ENCODE results near the gene ZFAND3.

Gene ZFAND3

DNA sequence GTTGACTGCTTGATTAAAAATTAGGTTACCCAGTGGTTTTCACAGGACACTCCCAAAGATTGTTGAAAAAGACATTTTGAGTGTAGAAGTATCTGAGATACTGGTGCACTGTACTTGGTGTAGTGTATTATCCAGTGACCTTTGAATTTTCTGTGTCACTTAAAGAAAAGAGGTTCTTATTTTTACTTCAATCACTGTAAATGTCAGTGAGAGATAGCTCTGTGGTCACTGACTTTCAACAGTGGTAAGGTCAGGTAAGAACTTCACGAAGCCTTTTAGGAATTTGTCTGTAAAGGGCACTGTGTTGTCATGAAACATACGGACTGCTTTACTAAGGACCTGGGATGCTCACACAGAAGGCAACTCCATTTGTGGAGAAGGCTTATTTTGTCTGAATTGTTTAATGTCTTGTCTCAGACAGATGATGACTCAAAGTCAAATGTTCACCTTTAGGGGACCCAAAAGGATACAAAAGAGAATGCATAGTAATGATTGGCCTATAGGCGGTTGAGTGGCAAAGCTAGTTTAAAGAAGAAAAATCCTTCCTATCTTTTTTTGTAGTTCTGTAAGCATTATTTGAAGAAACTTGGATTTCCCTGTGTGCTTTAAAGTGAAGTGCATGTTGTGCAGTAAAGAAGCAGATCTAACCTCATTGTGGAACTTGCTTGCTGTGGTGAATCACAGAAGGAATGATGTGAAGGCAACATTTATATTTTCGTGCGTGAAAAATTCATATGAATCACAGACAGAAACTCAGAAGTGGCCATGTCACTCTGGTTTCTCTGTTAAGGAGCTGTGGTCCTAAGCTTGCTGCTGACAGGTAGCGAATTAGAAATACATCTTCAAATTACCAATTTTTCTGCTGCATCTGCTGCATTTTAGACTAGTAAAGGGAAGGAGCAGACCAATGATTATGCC is 47.3 kb downstream of the ZFAND3 start:
- Histone ChIP-seq H3K9me3 (ENCODE audit: control insufficient read depth, low read length) (no peaks in the 10 kb centered on the region), H3K27ac (ENCODE audit: low read depth, low read length, severe bottlenecking) (no peak overlapping the region)
- 89 to 98% methylated on average over 4 to 5 of the region's 6 CpGs for WGBS, 2 experiments (ENCODE audit: insufficient coverage in 2 of 2)

GRCh38 chr6:37867756-37868446 is 48.4 kb downstream of the ZFAND3 start:
- peaks cover 4% of the 10 kb centered on the region for H3K4me1 ChIP-seq (ENCODE audit: control insufficient read depth, insufficient read depth, low read length, poor library complexity, severe bottlenecking)
- no peaks in the 10 kb centered on the region for H3K9me3 ChIP-seq (ENCODE audit: control insufficient read depth, low read length)
- no peak overlapping the region for H3K27ac ChIP-seq (ENCODE audit: low read depth, low read length, severe bottlenecking)
- no peak overlapping the region for H3K4me3 ChIP-seq (ENCODE audit: extremely low read depth, insufficient read depth, low read length, poor library complexity, severe bottlenecking)
- no CpG with 5 or more reads among the region's 1 CpG for WGBS, 2 experiments (ENCODE audit: insufficient coverage in 2 of 2)
- peaks cover 7% of the 10 kb centered on the region for H3K36me3 ChIP-seq (ENCODE audit: control insufficient read depth, insufficient read depth, low read length)

More for the DNA sequence above, 47.3 kb downstream of the ZFAND3 start:
- peaks cover 7% of the 10 kb centered on the region for H3K36me3 ChIP-seq (ENCODE audit: control insufficient read depth, insufficient read depth, low read length)
- peaks cover 4% of the 10 kb centered on the region for H3K4me1 ChIP-seq (ENCODE audit: control insufficient read depth, insufficient read depth, low read length, poor library complexity, severe bottlenecking)
- no peak overlapping the region for H3K4me3 ChIP-seq (ENCODE audit: extremely low read depth, insufficient read depth, low read length, poor library complexity, severe bottlenecking)

GRCh38 chr6:37868447-37868825 is 48.9 kb downstream of the ZFAND3 start:
- Histone ChIP-seq H3K4me3 (ENCODE audit: extremely low read depth, insufficient read depth, low read length, poor library complexity, severe bottlenecking) (no peak overlapping the region), H3K9me3 (ENCODE audit: control insufficient read depth, low read length) (no peaks in the 10 kb centered on the region), H3K36me3 (ENCODE audit: control insufficient read depth, insufficient read depth, low read length) (peaks cover 1% of the 10 kb centered on the region), H3K4me1 (ENCODE audit: control insufficient read depth, insufficient read depth, low read length, poor library complexity, severe bottlenecking) (peaks cover 4% of the 10 kb centered on the region), H3K27ac (ENCODE audit: low read depth, low read length, severe bottlenecking) (no peak overlapping the region)
- 85 to 96% methylated on average over 3 of the region's 4 CpGs for WGBS, 2 experiments (ENCODE audit: insufficient coverage in 2 of 2)

DNA sequence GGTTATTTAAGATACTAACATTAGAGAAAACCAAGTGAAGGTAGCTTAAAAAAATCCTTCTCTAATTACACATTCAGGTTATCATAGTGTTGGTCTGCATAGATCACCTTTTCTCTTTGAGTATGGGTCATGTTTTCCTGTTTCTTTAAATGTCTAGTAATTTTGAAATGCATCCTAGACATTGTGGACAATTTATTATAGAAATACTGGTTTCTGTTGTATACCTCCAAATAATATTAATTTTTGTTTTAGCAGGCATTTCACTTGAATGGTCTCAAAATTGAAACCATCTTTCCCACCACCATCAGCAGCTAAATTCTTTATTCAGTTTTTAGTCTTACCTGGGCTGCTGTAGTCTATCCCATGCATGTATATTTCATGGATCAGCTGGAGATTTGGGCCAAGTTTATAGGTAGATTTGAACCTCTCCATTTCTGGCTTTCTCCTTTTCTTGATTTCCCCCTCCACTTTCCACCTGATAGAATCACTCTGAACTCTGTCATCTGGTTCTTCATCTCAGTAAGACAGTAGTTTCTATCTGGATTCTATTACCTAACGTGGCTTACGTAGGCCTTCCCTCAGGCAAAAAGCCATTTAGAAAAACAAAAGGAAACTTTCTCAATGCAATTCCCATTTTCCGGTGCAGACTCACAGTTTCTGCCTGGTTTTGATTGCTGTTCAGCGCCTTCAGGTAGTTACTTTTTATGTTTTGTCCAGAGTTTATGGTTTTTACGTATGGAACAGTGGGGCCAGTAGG is 52.3 kb downstream of the ZFAND3 start:
- H3K27ac ChIP-seq (ENCODE audit: low read depth, low read length, severe bottlenecking): no peak overlapping the region
- no peaks in the 10 kb centered on the region for H3K36me3 ChIP-seq (ENCODE audit: control insufficient read depth, insufficient read depth, low read length)
- H3K4me3 ChIP-seq (ENCODE audit: extremely low read depth, insufficient read depth, low read length, poor library complexity, severe bottlenecking): no peak overlapping the region
- 85 to 86% methylated on average over 3 to 4 of the region's 5 CpGs for WGBS, 2 experiments (ENCODE audit: insufficient coverage in 2 of 2)
- peaks cover 4% of the 10 kb centered on the region for H3K4me1 ChIP-seq (ENCODE audit: control insufficient read depth, insufficient read depth, low read length, poor library complexity, severe bottlenecking)
- H3K9me3 ChIP-seq (ENCODE audit: control insufficient read depth, low read length): no peaks in the 10 kb centered on the region

GRCh38 chr6:37872373-37872745 is 52.8 kb downstream of the ZFAND3 start:
- H3K4me3 ChIP-seq (ENCODE audit: extremely low read depth, insufficient read depth, low read length, poor library complexity, severe bottlenecking): no peak overlapping the region
- no peaks in the 10 kb centered on the region for H3K9me3 ChIP-seq (ENCODE audit: control insufficient read depth, low read length)
- H3K36me3 ChIP-seq (ENCODE audit: control insufficient read depth, insufficient read depth, low read length): no peaks in the 10 kb centered on the region
- peaks cover 4% of the 10 kb centered on the region for H3K4me1 ChIP-seq (ENCODE audit: control insufficient read depth, insufficient read depth, low read length, poor library complexity, severe bottlenecking)
- WGBS, 2 experiments (ENCODE audit: insufficient coverage in 2 of 2): 100% methylated on average over 1 of the region's 2 CpGs; no CpG with 5 or more reads in 1 of the 2 experiments
- no peak overlapping the region for H3K27ac ChIP-seq (ENCODE audit: low read depth, low read length, severe bottlenecking)

GRCh38 chr6:37874726-37875125 is 55.2 kb downstream of the ZFAND3 start:
- 100% methylated on average over 1 of the region's 3 CpGs; no CpG with 5 or more reads in 1 of the 2 experiments for WGBS, 2 experiments (ENCODE audit: insufficient coverage in 2 of 2)
- H3K9me3 ChIP-seq (ENCODE audit: control insufficient read depth, low read length): no peaks in the 10 kb centered on the region
- H3K4me3 ChIP-seq (ENCODE audit: extremely low read depth, insufficient read depth, low read length, poor library complexity, severe bottlenecking): no peak overlapping the region
- no peaks in the 10 kb centered on the region for H3K36me3 ChIP-seq (ENCODE audit: control insufficient read depth, insufficient read depth, low read length)
- H3K4me1 ChIP-seq (ENCODE audit: control insufficient read depth, insufficient read depth, low read length, poor library complexity, severe bottlenecking): no peaks in the 10 kb centered on the region
- no peak overlapping the region for H3K27ac ChIP-seq (ENCODE audit: low read depth, low read length, severe bottlenecking)

GRCh38 chr6:37875561-37876309 is 56.2 kb downstream of the ZFAND3 start:
- no peaks in the 10 kb centered on the region for H3K36me3 ChIP-seq (ENCODE audit: control insufficient read depth, insufficient read depth, low read length)
- no peaks in the 10 kb centered on the region for H3K4me1 ChIP-seq (ENCODE audit: control insufficient read depth, insufficient read depth, low read length, poor library complexity, severe bottlenecking)
- H3K27ac ChIP-seq (ENCODE audit: low read depth, low read length, severe bottlenecking): no peak overlapping the region
- WGBS, 2 experiments (ENCODE audit: insufficient coverage in 2 of 2): 88 to 100% methylated on average over 1 to 2 of the region's 5 CpGs
- H3K9me3 ChIP-seq (ENCODE audit: control insufficient read depth, low read length): no peaks in the 10 kb centered on the region
- H3K4me3 ChIP-seq (ENCODE audit: extremely low read depth, insufficient read depth, low read length, poor library complexity, severe bottlenecking): no peak overlapping the region

GRCh38 chr6:37876843-37877242 is 57.3 kb downstream of the ZFAND3 start:
- H3K4me1 ChIP-seq (ENCODE audit: control insufficient read depth, insufficient read depth, low read length, poor library complexity, severe bottlenecking): peaks cover 6% of the 10 kb centered on the region
- 100% methylated on average over 3 of the region's 4 CpGs; no CpG with 5 or more reads in 1 of the 2 experiments for WGBS, 2 experiments (ENCODE audit: insufficient coverage in 2 of 2)
- no peak overlapping the region for H3K27ac ChIP-seq (ENCODE audit: low read depth, low read length, severe bottlenecking)
- H3K4me3 ChIP-seq (ENCODE audit: extremely low read depth, insufficient read depth, low read length, poor library complexity, severe bottlenecking): no peak overlapping the region
- no peaks in the 10 kb centered on the region for H3K9me3 ChIP-seq (ENCODE audit: control insufficient read depth, low read length)
- no peaks in the 10 kb centered on the region for H3K36me3 ChIP-seq (ENCODE audit: control insufficient read depth, insufficient read depth, low read length)

DNA sequence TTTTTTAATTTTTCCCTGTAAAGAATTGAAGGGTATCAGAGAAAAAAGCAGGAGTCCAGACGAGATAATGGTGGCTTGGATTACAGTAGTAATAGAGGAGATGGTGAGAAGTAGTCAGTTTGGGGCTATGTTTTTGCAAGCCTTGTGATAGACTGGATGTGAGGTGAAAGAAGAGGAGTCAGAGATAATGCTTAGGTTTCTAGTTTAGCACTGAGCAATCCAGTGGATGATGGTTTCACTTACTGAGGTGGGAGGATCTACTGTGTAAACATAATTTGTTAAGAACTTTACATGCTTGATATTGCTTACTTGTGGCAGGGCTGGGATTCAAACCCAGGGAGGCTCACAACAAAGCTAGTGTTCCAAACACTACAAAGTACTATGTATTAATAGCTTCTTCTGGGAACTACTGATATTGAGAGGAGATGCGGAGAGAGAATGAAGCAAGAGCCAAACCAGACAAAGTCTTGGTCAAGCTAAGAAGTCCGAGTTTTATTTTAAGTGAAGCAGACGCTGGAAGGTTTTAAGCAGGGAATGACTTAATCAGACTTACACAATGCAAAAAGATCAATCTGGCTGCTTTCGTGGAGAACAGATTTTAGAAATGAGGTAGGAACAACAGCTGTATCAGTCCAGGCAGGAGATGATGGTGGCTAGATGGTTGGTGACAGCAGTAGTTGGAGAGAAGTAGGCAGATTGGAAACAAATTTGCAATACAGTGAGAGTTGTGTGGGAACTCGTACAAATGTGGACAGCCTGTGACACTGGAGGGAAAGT is 58.0 kb downstream of the ZFAND3 start:
- Histone ChIP-seq H3K36me3 (ENCODE audit: control insufficient read depth, insufficient read depth, low read length) (no peaks in the 10 kb centered on the region), H3K27ac (ENCODE audit: low read depth, low read length, severe bottlenecking) (no peak overlapping the region)
- 94 to 100% methylated on average over 3 to 5 of the region's 6 CpGs for WGBS, 2 experiments (ENCODE audit: insufficient coverage in 2 of 2)

More for the DNA sequence above, 58.0 kb downstream of the ZFAND3 start:
- Histone ChIP-seq H3K4me3 (ENCODE audit: extremely low read depth, insufficient read depth, low read length, poor library complexity, severe bottlenecking) (no peak overlapping the region), H3K4me1 (ENCODE audit: control insufficient read depth, insufficient read depth, low read length, poor library complexity, severe bottlenecking) (peaks cover 12% of the 10 kb centered on the region), H3K9me3 (ENCODE audit: control insufficient read depth, low read length) (no peaks in the 10 kb centered on the region)
